GM12878 (cell line): ENCODE results near the gene TTLL8. TPM values are rescaled to one million over a fixed set of nuclear protein-coding genes. Genes with fewer than 3 reads are reported as not detected.

ENCODE experiments used
- BCL3 ChIP-seq: IDR thresholded peaks from 2 replicates; pipeline ENCODE4 v1.6.1; 2011; ENCODE audit warnings: borderline replicate concordance, low read depth, mild to moderate bottlenecking, moderate library complexity, low read length; ENCODE audit not compliant: insufficient read depth, poor library complexity, severe bottlenecking
- FOS ChIP-seq: IDR thresholded peaks from 3 replicates; pipeline ENCODE4 v1.6.1; 2011; ENCODE audit warnings: borderline replicate concordance; ENCODE audit not compliant: insufficient read length; ENCODE audit errors: extremely low read depth
- FOXK2 ChIP-seq: fragments of 450-650 bp; IDR thresholded peaks from 2 replicates; pipeline ENCODE4 v1.6.1; 2017; ENCODE audit warnings: mild to moderate bottlenecking, moderate library complexity
- IRF3 ChIP-seq: fragments of 450-650 bp; IDR thresholded peaks from 2 replicates; pipeline ENCODE4 v1.6.1; 2014; ENCODE audit warnings: mild to moderate bottlenecking
- KLF5 ChIP-seq: fragments of 450-650 bp; IDR thresholded peaks from 2 replicates; pipeline ENCODE4 v1.6.1; 2014; ENCODE audit warnings: mild to moderate bottlenecking; ENCODE audit not compliant: partially characterized antibody
- MEF2B ChIP-seq: fragments of 450-650 bp; IDR thresholded peaks from 2 replicates; pipeline ENCODE4 v1.6.1; 2018; ENCODE audit warnings: mild to moderate bottlenecking, moderate library complexity; ENCODE audit not compliant: partially characterized antibody, poor library complexity, severe bottlenecking
- MLLT1 ChIP-seq: fragments of 450-650 bp; IDR thresholded peaks from 2 replicates; pipeline ENCODE4 v1.6.1; 2016; ENCODE audit warnings: mild to moderate bottlenecking
- NFYB ChIP-seq: IDR thresholded peaks from 2 replicates; pipeline ENCODE4 v1.6.1; 2011; ENCODE audit warnings: low read depth, mild to moderate bottlenecking, low read length, improper control_type of control experiment, moderate library complexity; ENCODE audit not compliant: insufficient read depth
- NR2C1 ChIP-seq: fragments of 450-650 bp; IDR thresholded peaks from 2 replicates; pipeline ENCODE4 v1.6.1; 2017; ENCODE audit warnings: antibody characterized with exemption, mild to moderate bottlenecking, moderate library complexity
- PBX3 ChIP-seq: IDR thresholded peaks from 2 replicates; pipeline ENCODE4 v1.6.1; 2011; ENCODE audit warnings: mild to moderate bottlenecking, low read depth, low read length, moderate library complexity; ENCODE audit not compliant: insufficient replicate concordance
- RAD21 ChIP-seq: IDR thresholded peaks from 2 replicates; pipeline ENCODE4 v1.6.1; 2011; ENCODE audit warnings: mild to moderate bottlenecking, low read depth, low read length, moderate library complexity; ENCODE audit not compliant: insufficient read depth
- RAD51 ChIP-seq: fragments of 450-650 bp; IDR thresholded peaks from 2 replicates; pipeline ENCODE4 v1.6.1; 2016; ENCODE audit warnings: moderate library complexity, mild to moderate bottlenecking, inconsistent platforms
- RB1 ChIP-seq: fragments of 450-650 bp; formaldehyde crosslinking; IDR thresholded peaks from 2 replicates; pipeline ENCODE4 v1.6.1; 2017; ENCODE audit warnings: mild to moderate bottlenecking, borderline replicate concordance
- RBBP5 ChIP-seq: fragments of 200-600 bp; sonication (generic); conservative IDR thresholded peaks from 2 replicates; pipeline ENCODE4 v1.6.1; 2016
- RUNX3 ChIP-seq: IDR thresholded peaks from 2 replicates; pipeline ENCODE4 v1.6.1; 2012; ENCODE audit warnings: low read length, inconsistent platforms
- TBL1XR1 ChIP-seq: IDR thresholded peaks from 2 replicates; pipeline ENCODE4 v1.6.1; 2012; ENCODE audit warnings: low read depth, low read length, improper control_type of control experiment
- TCF7 ChIP-seq: IDR thresholded peaks from 2 replicates; pipeline ENCODE4 v1.6.1; 2014; ENCODE audit warnings: antibody characterized with exemption, borderline replicate concordance
- YY1 ChIP-seq: IDR thresholded peaks from 2 replicates; pipeline ENCODE4 v1.6.1; 2011; ENCODE audit warnings: low read depth, mild to moderate bottlenecking, low read length
- ZBTB4 ChIP-seq: fragments of 450-650 bp; formaldehyde crosslinking; IDR thresholded peaks from 2 replicates; pipeline ENCODE4 v1.4.0; 2022; ENCODE audit warnings: mild to moderate bottlenecking, moderate library complexity
- ZNF622 ChIP-seq: fragments of 450-650 bp; IDR thresholded peaks from 2 replicates; pipeline ENCODE4 v1.6.1; 2017; ENCODE audit warnings: mild to moderate bottlenecking, inconsistent platforms
- ZZZ3 ChIP-seq: IDR thresholded peaks from 2 replicates; pipeline ENCODE4 v1.6.1; 2011; ENCODE audit warnings: low read depth; ENCODE audit not compliant: control insufficient read depth, insufficient read length
- polyA plus RNA-seq, 11 experiments: library from polyadenylated mRNA; depleted of rRNA in 4 of 11; unstranded in 6 of 11; stranded (reverse) in 5 of 11; fragments of >200 nt; fragmentation: Nextera tagmentation in 4 of 11; fragmentation: Illumina TruSeq in 1 of 11; extraction: Ambion mirVana in 4 of 11; extraction: Trizol in 1 of 11; gene quantifications; 1 replicate in 1 of 11; 2 replicates in 10 of 11; pipeline versions ENCODE4 v1.2.1 to v1.2.3, GENCODE V29; 2011 to 2016; ENCODE audit warnings: inconsistent platforms in 2 of 11, missing spikeins in 2 of 11, low read depth in 1 of 11
- total RNA-seq, 4 experiments: library from RNA; depleted of rRNA in 3 of 4; stranded (reverse); fragments of >200 nt in 3 of 4; fragmentation: Illumina TruSeq in 1 of 4; extraction: Trizol in 1 of 4; gene quantifications; 2 replicates each; pipeline versions ENCODE4 v1.2.1 to v1.2.3, GENCODE V29; 2013 to 2021

The TTLL8 gene
- total and polyA plus RNA-seq, 10 of the 15 experiments (the other 5 are each of a cell fraction or from before 2014, with no cell fraction given): not detected

- TF ChIP-seq ZZZ3: no peak
- TF ChIP-seq KLF5: no peak
- no peak for TF ChIP-seq BCL3
- no peak for TF ChIP-seq FOS
- peak; percentile 34; the same call in 1 of the 2 replicates for TF ChIP-seq RB1
- TF ChIP-seq MLLT1: peak; percentile 91
- TF ChIP-seq IRF3: no peak
- TF ChIP-seq NFYB: no peak
- TF ChIP-seq TCF7: no peak
- TF ChIP-seq FOXK2: no peak
- TF ChIP-seq RUNX3: peak; percentile 42
- TF ChIP-seq MEF2B: no peak
- TF ChIP-seq PBX3: no peak
- TF ChIP-seq NR2C1: no peak
- TF ChIP-seq ZBTB4 (CRISPR knock-in tag): no peak
- no peak for TF ChIP-seq TBL1XR1
- no peak for TF ChIP-seq ZNF622
- no peak for TF ChIP-seq RAD21
- TF ChIP-seq RAD51: no peak
- no peak for TF ChIP-seq YY1
- no peak for TF ChIP-seq RBBP5
Observed at GRCh38 chr22:49975543-49976389, 82.3 kb downstream of the TTLL8 start (continued).
